ENCODE data around the gene GCNT1. TPM values are rescaled to one million over a fixed set of nuclear protein-coding genes. Genes with fewer than 3 reads are reported as not detected.

Gene GCNT1
- total RNA-seq, 1 experiment from 2014 or later: 0.28 TPM

GRCh38 chr9:76529653-76530052, 70.7 kb downstream of the GCNT1 start:
- CTCF ChIA-PET: interaction anchor here (0.7 kb wide), 1 partner anchor 198 kb away, joined by 9 read pairs; no protein-coding TSS in a partner anchor
- H3K9me3 ChIP-seq (ENCODE audit: control insufficient read depth, insufficient read depth, low read depth, low read length): no peaks in the 10 kb centered on the region
- no TSS peak for BruUV-seq (replicated peaks)
- no peak overlapping the region for H3K27ac ChIP-seq (ENCODE audit: low read length)
- no peak overlapping the region for H3K4me3 ChIP-seq (ENCODE audit: low read depth in 2 of 2, low read length in 2 of 2)
- in situ Hi-C loops (cut with HindIII; ENCODE audit: low pct_unique_long_range_greater_than_20kb, low sequenced_read_pairs): no loop called here
- H3K36me3 ChIP-seq (ENCODE audit: control insufficient read depth, insufficient read depth, low read length): no peaks in the 10 kb centered on the region
- DNase-seq (ENCODE audit: low read depth, low spot score) (no peak), ATAC-seq (no peak)
- no peaks in the 10 kb centered on the region for H3K27me3 ChIP-seq (ENCODE audit: control insufficient read depth, insufficient read depth, low read length)
- intact Hi-C loops (cut with micrococcal nuclease; ENCODE audit: unreplicated experiment): no loop called here
- POLR2A ChIA-PET: no interaction called here
- no peaks in the 10 kb centered on the region for H3K4me1 ChIP-seq (ENCODE audit: control insufficient read depth, insufficient read depth, low read length)
- TF ChIP-seq CTCF (IDR thresholded peaks at IDR 0.05) (no peak), POLR2AphosphoS5 (IDR thresholded peaks at IDR 0.05; ENCODE audit: low read depth, low read length) (no peak), REST (IDR thresholded peaks at IDR 0.05; ENCODE audit: insufficient read depth in 1 of 2, low read depth in 2 of 2, low read length in 1 of 2) (no peak), SIN3A (IDR thresholded peaks at IDR 0.05; ENCODE audit: borderline replicate concordance, insufficient read depth, low read depth, low read length) (no peak), TCF7L2 (IDR thresholded peaks at IDR 0.05; ENCODE audit: low read depth, low read length) (no peak)

GRCh38 chr9:76530458-76531110, 71.6 kb downstream of the GCNT1 start:
- no peaks in the 10 kb centered on the region for H3K36me3 ChIP-seq (ENCODE audit: control insufficient read depth, insufficient read depth, low read length)
- H3K27ac ChIP-seq (ENCODE audit: low read length): no peak overlapping the region
- TF ChIP-seq REST (IDR thresholded peaks at IDR 0.05; ENCODE audit: insufficient read depth in 1 of 2, low read depth in 2 of 2, low read length in 1 of 2) (no peak), CTCF (IDR thresholded peaks at IDR 0.05) (no peak), POLR2AphosphoS5 (IDR thresholded peaks at IDR 0.05; ENCODE audit: low read depth, low read length) (no peak), SIN3A (IDR thresholded peaks at IDR 0.05; ENCODE audit: borderline replicate concordance, insufficient read depth, low read depth, low read length) (no peak), TCF7L2 (IDR thresholded peaks at IDR 0.05; ENCODE audit: low read depth, low read length) (no peak)
- in situ Hi-C loops (cut with HindIII; ENCODE audit: low pct_unique_long_range_greater_than_20kb, low sequenced_read_pairs): no loop called here
- H3K4me3 ChIP-seq (ENCODE audit: low read depth in 2 of 2, low read length in 2 of 2): no peak overlapping the region
- H3K27me3 ChIP-seq (ENCODE audit: control insufficient read depth, insufficient read depth, low read length): no peaks in the 10 kb centered on the region
- H3K9me3 ChIP-seq (ENCODE audit: control insufficient read depth, insufficient read depth, low read depth, low read length): no peaks in the 10 kb centered on the region
- intact Hi-C loops (cut with micrococcal nuclease; ENCODE audit: unreplicated experiment): no loop called here
- CTCF ChIA-PET: interaction anchor here (0.7 kb wide), 1 partner anchor 197 kb away, joined by 9 read pairs; no protein-coding TSS in a partner anchor
- no TSS peak for BruUV-seq (replicated peaks)
- no peaks in the 10 kb centered on the region for H3K4me1 ChIP-seq (ENCODE audit: control insufficient read depth, insufficient read depth, low read length)
- ATAC-seq (no peak), DNase-seq (ENCODE audit: low read depth, low spot score) (no peak)
- POLR2A ChIA-PET: no interaction called here

Measured in Panc1 (cell line).